Fibroblast of lung (primary cell): ENCODE data around the gene EZH1.

Experiments
- EZH2 ChIP-seq: IDR thresholded peaks from 2 replicates; pipeline ENCODE4 v1.5.1; 2012; ENCODE audit warnings: low read length, control low read depth, mild to moderate bottlenecking; ENCODE audit errors: missing control alignments
- TF ChIP-seq, protein P1 (sequence below), 2 donors: IDR thresholded peaks in 1 of 2; conservative IDR thresholded peaks in 1 of 2; 1 replicate in 1 of 2; 2 replicates in 1 of 2; pipeline ENCODE4 v1.5.1; 2011 to 2012; ENCODE audit warnings: low read length in 2 of 2, control low read depth in 1 of 2, inconsistent platforms in 1 of 2, low read depth in 1 of 2, mild to moderate bottlenecking in 1 of 2

DNA sequence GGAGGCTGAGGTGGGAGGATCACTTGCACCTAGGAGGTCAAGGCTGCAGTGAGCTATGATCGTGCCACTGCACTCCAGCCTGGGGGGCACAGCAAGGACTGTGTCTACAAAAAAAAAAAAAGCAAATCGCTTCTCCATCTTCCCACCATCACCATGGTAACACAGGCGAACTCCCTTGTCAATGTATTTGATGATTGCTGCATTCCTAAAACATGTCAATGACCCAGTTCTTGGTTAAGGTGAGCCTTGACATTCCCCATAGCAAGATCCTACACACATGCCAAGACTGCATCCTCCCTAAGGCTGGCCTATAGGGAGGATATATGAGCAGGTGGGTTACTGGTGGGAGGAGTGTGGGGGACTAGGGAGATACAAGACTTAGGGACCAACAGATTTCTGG, 50.3 kb downstream of the EZH1 start:
- TF ChIP-seq, protein P1, sequence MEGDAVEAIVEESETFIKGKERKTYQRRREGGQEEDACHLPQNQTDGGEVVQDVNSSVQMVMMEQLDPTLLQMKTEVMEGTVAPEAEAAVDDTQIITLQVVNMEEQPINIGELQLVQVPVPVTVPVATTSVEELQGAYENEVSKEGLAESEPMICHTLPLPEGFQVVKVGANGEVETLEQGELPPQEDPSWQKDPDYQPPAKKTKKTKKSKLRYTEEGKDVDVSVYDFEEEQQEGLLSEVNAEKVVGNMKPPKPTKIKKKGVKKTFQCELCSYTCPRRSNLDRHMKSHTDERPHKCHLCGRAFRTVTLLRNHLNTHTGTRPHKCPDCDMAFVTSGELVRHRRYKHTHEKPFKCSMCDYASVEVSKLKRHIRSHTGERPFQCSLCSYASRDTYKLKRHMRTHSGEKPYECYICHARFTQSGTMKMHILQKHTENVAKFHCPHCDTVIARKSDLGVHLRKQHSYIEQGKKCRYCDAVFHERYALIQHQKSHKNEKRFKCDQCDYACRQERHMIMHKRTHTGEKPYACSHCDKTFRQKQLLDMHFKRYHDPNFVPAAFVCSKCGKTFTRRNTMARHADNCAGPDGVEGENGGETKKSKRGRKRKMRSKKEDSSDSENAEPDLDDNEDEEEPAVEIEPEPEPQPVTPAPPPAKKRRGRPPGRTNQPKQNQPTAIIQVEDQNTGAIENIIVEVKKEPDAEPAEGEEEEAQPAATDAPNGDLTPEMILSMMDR (conservative IDR thresholded peaks at IDR 0.05 in 1 of 2, IDR thresholded peaks at IDR 0.05 in 1 of 2; ENCODE audit: low read depth in 1 of 2, low read length in 2 of 2) = no peak
- no peak for TF ChIP-seq EZH2
